ENCODE measurements around the gene CDYL2.

GRCh38 chr16:80751167-80751566 is 53.2 kb downstream of the CDYL2 start:
- TF ChIP-seq, protein P1, sequence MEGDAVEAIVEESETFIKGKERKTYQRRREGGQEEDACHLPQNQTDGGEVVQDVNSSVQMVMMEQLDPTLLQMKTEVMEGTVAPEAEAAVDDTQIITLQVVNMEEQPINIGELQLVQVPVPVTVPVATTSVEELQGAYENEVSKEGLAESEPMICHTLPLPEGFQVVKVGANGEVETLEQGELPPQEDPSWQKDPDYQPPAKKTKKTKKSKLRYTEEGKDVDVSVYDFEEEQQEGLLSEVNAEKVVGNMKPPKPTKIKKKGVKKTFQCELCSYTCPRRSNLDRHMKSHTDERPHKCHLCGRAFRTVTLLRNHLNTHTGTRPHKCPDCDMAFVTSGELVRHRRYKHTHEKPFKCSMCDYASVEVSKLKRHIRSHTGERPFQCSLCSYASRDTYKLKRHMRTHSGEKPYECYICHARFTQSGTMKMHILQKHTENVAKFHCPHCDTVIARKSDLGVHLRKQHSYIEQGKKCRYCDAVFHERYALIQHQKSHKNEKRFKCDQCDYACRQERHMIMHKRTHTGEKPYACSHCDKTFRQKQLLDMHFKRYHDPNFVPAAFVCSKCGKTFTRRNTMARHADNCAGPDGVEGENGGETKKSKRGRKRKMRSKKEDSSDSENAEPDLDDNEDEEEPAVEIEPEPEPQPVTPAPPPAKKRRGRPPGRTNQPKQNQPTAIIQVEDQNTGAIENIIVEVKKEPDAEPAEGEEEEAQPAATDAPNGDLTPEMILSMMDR (IDR thresholded peaks at IDR 0.05): no peak
- no peak for TF ChIP-seq POLR2A (IDR thresholded peaks at IDR 0.05)

Data from Peyer's patch (tissue), 4 donors.